Fibroblast of the conjunctiva (primary cell): Measurements from ENCODE around the gene ATP2B3.

Experiments
- DNase-seq: peaks from one replicate; pipeline ENCODE4 v3.0.0-alpha.2; 2010; ENCODE audit warnings: low read depth

The ATP2B3 gene

GRCh38 chrX:153517423-153517822 lies at the start of gene ATP2B3:
TSS of gene ATP2B3 (plus strand) at chrX:153517642. CDS start at chrX:153536248, 18,606 bp downstream.
- no peak for DNase-seq

- DNase-seq, result no peak
Observed at GRCh38 chrX:153468008-153468580, 49.3 kb upstream of the ATP2B3 start.

GRCh38 chrX:153469811-153470410 lies 47.5 kb upstream of the ATP2B3 start:
- no peak for DNase-seq

DNA sequence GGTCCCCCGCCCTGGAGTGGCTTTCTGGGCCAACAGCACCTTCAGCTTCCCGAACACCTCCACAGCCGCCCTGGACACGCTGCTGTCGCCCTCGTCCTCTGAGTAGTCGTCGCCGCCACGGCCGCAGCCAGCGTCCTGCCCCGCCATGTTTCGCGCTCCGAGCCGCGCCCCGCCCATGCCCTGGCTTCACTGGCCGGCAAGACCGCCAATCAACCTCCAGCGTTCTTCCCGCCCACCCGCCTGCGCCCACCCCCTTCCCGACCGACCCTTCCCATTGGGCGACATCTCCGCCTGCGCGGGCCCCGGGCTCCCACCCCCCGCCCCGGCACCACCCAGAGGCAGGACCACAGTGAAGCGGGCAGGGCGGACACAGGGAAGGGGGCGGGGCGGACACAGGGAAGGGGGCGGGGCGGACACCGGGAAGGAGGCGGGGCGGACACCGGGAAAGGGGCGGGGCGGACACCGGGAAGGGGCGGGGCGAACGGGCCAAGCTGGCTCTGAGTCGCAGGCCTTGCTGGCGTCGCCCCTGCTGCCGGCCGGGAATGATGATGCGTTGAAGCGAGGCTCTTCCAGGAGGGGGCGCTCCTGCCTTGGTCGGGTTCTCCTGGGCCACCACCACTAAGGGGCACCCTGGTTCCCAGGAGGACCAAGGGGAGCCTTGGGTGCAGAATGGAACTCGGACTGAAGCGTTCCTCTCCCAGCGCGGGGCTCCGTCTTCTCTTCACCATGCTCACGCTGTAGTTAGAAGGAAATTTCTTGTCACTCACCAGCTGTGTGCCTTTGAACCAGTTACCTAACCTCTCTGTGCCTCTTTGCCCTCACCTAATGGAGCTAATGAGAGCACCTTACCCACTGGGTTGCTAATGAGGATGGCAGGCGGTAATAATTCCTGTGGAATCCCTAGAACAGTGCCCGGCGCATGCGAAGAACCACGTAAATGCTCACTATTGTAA lies 46.8 kb upstream of the ATP2B3 start, which contains the start of gene HAUS7:
HAUS7 (minus strand) TSS at position 166 of the 953 bp plus-strand sequence; CDS start at position 147, 19 bp downstream.
- peak; percentile 82 for DNase-seq

DNA sequence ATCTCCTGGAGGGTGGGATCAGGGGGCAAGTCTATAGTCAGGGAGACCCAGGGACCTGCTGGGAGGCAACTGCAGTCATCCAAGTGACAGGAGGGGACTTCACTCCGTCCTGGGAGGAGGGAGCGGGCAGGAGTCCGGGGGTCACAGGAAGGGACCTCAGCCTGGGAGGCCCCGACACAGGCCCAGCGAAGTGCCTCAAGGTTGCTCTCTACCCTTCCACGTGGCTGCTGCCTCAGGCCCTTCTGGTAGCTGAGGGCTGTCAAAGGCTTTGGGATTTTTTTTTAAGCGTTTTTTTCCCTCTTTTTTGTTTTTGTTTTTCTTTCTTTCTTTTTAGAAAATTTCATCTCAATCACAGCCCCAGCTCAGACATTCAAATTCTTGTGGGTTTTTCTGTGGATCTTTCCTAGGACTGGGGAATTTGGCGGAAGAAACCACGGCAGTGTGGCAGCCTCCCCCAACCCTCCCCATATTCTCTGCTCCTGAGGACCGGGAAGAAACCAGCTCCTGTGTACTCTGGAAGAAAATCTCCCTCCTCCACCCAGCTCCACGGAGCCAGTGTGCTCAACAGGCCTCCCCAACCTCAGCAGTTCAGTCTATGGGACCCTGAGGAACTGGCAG lies 45.7 kb upstream of the ATP2B3 start:
- no peak for DNase-seq

DNA sequence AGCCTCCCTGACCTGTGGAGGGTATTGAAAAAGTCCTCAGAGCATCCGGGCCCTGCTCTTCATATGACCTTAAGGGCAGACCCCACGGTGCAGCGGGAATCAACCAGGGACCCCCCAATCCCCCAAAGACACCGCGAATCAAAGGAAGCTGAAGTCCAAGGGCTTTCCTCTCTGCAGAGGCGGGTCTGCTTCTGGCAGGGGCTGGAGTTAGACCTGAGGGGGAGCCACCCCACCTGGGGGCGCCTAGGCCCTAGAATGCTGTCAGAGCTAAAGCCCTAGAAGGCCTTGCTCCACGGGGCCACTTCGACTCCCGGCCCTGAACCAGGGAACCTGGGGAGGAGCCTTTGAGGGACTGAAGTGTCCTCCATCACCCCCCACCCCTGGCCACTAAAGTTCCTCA lies 44.3 kb upstream of the ATP2B3 start:
- DNase-seq, result no peak

GRCh38 chrX:153474266-153474665 lies 43.2 kb upstream of the ATP2B3 start:
- no peak for DNase-seq

DNA sequence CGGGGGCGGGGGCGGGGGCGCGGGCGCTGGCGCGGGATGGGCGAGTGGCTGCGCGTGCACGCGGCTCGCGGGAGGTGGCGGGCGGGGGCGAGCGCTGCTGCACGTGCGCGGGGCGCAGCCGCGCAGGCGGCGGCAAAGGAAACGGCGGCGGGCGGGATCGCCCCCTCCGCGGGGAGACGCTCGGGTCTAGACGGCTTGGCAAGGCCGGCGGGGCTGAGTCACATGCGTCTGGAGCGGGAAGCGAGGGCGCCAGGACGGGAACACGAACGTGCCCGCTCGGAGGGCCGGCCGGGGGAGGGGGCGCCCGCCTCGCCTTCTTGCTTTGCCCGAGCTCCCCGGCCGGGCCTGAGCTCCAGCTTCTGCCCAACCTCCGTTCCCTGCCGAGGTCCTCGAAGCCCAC lies 42.7 kb upstream of the ATP2B3 start:
- DNase-seq, result no peak

GRCh38 chrX:153475271-153475670 lies 42.2 kb upstream of the ATP2B3 start:
- DNase-seq, result no peak

- DNase-seq, result no peak
Observed at GRCh38 chrX:153475751-153476281, 41.6 kb upstream of the ATP2B3 start.

DNA sequence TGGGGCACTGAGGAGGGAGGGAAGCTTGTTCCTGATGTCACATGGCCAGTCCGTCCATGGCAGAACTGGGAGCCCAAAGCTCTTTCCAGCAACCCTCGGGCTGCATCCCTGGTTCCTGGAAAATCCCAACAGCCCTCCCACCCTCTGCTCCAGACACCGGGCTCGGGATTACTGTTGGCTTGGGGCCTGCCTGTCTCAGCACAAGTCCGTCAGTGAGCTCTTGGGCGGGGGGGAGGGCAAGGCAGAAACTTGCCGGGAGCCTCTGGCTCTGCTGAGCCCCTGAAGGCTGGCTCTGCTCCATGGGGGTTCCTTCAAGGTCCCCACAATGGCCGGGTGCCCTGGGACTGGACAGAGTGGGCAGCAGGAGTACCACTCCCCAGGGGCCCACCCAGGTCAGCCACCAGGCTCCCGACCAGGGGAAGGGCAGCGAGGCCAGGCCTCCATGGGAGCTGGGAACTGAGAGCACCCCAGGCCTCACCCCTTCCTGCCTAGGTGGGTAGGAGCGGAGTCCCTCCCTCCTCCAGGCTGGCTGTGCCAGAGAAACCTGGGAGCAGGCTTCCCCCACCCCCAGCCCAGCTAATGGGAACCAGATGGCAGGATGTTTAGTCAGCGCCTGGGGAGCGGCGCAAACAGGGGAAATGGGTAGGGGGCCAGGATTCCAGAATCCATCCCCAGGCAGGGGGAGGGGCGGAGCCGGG lies 40.6 kb upstream of the ATP2B3 start:
- no peak for DNase-seq

DNA sequence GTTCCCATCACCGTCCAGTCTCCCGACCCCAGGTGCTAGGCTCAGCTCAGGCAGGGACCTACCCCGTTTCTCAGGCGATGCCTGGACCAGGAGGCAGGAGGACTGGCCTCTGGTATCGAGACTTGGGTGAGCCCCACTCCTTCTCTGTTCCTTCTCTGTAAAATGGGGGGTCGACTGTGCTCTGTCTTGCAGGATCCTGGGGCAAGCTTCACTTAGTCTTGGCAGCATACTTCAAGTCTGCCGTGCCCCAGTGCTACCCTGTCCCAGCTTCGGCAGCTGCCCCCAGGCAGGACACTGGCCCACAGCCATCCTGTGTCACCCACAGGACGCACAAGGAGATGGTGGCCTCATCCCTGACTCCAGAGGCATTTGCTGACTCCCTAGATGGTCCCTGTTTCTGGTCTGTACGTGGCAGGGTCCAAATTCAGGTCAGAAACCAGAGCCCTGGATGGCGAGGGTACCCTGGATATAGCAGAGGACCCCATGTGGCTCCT lies 40.0 kb upstream of the ATP2B3 start:
- DNase-seq, result no peak

DNA sequence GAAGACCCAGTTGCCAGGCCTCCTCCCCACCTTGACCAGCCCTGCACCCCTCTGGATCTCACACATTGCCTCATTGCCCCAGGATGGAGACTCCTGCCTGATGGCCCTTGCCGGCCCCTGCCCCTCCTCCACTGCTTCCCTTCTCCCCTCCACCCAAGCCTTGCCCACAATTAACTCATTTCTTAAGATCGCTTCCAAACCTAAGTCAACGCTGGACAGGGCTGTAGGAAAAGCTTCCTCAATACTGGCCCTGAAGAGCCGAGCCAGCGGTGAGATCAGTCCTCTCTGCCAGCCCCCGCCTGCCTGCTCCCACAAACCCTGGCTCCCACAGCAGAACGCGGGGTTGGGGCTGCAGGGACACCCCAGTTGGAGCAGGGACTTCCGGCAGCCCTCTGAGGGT lies 39.5 kb upstream of the ATP2B3 start:
- DNase-seq, result no peak

DNA sequence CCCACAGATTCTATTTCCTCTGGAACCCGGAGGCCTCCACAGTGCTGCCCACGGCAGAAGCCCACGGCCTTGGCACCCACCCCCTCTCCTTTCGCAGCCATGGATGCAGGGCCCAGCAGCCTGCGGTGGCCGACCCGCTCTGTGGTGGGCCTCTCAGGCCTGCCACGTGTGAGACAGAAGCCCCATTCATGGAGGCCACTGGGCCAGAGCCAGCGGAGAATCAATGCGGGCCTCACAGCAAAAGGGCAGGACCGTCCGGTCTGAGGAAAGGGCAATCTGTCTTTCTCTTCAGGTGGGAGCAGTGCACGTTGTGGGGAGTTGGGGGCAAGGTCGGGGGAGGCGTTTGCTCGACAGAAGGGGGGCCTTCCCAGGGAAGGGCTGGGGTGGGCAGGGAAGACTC lies 38.7 kb upstream of the ATP2B3 start:
- no peak for DNase-seq

GRCh38 chrX:153481043-153481442 lies 36.4 kb upstream of the ATP2B3 start:
- no peak for DNase-seq

GRCh38 chrX:153482376-153483015 lies 34.9 kb upstream of the ATP2B3 start:
- no peak for DNase-seq

GRCh38 chrX:153485396-153486080 lies 31.9 kb upstream of the ATP2B3 start:
- DNase-seq, result no peak

DNA sequence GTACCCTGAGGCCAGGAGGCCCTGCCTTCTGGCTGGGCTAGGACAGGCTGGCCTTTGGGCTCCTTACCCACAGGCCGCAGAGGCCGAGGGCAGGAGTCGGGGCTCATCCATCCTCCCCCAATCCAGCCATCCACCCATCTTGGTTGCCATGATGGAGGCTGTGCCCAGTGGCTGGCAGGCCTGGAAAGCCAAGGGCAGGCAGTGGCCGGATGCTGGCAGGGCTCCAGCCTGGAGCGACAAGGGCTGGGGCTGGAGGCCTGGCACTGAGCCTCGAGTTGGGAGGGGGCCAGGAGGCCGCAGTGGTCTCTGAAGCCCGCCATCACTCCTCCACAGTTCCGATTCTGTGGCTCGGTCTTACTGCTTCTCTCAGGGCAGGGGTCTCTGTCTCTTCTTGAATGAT lies 31.3 kb upstream of the ATP2B3 start:
- DNase-seq, result no peak

GRCh38 chrX:153487590-153488071 lies 29.8 kb upstream of the ATP2B3 start:
- no peak for DNase-seq
